NOMO-1 (cell line): ENCODE data around the gene DDX54.
"Not testable (repeated sequence)": the region's sequence is repeated elsewhere in the genome, so short reads cannot be mapped to it uniquely, and the experiment has no call there.

ENCODE experiments used
- DNase-seq, 2 experiments: peaks; one replicate each; lab custom pipeline; 2025; ENCODE audit not compliant: unreplicated experiment in 2 of 2; lab: John Stamatoyannopoulos, UW

Gene DDX54

DNA sequence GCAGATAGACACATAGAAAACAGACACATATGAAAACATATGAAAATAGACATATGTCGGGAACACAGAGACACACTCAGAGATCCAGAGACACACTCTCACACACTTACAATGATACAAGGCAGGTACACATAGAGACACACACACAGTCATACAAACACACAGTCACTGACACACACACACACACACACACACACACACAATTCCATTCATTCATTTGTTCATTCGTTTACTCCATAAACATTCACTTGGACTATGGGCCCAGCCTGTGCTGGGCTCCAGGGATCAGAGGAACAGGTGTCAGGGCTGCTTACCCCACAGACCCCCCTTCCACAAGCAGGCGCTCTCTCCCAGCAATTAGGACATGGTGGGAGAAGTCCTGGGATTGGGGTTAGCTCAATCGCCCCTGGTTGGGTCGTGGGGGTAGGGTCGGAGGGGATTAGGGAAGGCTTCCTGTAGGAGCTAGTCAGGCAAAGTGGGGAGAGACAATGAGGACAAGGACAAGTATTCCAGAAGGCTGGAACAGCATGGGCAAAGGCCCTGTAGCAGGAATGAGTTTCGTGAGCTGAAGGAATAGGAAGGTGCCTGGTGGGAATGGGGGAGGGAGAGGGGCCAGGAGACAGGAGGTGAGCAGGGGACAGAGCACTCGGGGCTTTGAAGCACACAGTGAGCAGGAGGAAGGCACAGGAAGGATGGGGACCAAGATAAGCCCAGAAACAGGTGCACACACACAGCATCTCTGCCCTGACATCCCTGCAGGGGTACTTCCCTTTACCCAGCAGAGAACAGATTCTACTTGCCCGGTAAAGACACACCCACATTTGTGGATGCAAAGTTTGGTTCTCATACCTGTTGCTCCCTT lies 56.2 kb downstream of the DDX54 start:
- no peak for DNase-seq

DNA sequence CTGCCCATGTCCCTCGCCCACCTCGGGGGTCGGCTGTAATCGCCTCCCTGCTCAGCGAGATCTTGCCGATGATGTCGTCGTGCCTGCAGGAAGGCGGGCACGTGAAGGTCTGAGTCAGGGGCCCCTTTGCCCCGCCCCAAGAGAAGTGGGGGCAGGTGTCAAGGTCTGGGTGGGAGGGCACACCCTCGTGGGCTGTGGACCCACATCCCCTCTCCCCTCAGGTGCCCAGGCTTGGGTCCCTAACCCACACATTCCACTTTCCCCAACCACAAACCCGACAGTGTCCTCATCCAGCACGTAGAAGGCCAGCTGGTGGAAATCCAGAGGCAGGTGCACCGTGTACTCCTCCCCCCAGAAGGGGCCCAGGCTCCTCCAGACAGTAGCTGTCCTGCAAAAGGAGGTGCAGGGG lies 57.5 kb downstream of the DDX54 start:
- no peak for DNase-seq

DNA sequence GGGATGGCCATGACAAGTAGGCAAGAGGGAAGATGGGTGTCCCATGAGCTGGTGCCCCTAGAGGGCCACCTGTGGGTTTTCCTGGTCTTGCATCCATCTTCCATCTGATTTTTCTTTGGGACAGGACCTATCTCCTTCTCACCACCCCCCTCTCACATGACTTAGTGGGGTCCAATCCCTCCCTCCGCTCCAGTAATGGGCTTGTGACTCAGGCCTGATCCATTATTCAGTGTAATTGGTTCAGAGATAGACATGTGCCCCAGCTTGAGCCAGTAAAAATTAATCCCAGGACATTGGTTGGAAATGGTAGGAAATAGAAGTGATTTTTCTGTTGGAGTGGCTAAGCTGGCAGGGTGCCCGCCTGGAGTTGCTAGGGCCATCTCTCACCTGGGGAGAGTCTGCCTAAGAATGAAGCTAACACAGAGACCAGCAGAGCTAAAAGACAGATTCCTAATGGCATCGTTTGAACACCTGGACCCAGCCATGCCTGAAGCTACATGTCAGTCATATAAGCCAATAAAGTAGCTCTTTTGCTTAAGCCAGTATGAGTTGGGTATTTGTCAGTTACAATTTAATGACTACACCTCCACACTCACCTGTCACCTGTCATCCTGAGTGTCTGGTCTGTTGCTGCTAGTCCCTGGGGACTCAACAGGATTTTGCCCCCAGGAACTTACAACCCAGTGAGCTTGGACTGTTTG lies 64.5 kb downstream of the DDX54 start:
- no peak for DNase-seq

DNA sequence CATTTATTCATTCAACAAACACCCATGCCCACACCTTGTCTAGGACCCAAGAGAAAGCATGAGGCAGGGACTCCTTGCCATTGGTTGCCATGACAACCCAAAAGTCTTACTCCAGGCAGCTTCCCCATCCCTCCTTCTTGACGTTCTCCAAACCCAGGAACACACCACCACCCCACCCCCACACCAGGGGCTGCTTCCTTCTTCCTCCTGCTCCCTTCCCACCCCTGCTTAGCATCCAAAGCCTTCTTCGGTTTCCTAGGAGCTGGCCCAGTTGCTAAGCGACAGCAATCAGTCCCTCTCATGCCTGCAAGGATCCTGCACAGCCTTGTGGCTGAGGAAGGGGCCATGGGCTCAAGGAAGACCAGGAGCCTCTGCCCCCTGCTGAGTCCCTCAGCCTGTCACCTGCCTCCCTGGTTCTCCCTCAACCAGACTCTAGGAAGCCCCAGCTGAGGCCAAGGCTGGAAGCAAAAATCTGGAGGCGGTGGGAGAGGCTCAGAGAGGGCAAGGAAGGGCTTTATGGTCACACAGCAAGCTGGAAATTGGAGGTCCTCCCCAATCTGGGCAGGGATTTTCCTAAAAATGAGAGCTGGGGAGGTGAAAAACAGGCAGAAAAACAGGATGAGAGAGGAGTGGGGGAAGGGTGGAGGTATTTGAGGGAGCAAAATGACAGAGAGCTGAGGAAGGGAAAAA lies 65.2 kb downstream of the DDX54 start:
- DNase-seq: no peak

DNA sequence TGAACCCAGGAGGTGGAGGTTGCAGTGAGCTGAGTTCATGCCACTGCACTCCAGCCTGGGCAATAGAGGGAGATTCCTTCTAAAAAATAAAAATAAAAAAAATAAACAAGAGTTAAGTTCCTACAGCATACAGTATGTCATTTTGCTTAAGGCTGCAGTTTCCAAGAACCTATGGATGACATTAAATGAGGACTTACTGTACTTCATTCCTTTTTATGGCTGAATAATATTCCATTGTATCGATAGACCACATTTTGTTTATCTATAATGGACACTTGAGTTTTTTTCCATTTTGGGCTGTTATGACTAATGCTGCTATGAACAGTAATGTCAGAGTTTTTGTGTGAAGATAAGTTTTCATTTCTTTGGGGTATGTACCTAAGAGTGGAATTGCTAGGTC lies 67.1 kb downstream of the DDX54 start:
- no peak for DNase-seq

DNA sequence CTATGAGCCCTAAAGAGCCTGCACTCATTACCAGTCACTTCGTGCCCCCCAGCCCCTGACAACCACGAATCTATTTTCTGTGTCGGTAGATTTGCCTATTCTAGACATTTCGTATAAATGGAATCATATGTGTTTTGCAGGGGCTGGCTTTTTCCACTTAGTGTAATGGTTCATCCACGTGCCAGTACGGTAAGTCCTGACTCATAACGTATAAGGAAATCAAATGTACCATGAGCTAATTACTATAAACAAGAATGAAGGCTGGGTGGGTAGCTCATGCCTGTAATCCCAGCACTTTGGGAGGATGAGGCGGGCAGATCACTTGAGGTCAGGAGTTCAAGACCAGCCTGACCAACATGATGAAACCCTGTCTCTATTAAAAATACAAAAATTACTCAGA lies 67.6 kb downstream of the DDX54 start:
- not testable (repeated sequence) for DNase-seq

DNA sequence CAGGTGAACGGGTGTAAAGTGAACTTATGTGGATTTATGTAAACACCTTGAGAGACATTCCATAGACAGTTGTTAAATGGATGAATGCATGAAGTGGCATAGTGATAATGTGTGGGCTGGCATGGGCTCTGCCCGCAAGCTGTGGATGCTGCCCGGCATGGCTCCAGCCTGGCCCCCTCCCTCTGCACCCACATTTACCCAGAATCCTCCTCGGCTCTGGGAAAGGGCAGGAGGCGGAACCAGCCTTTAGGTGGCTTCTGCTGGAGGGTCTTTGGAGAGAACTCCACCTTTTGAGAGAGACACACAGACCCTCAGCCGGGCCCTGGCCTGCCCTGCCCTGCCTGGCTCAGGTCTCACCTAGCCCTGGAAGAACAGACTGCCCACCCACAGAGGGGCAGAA lies 68.4 kb downstream of the DDX54 start:
- DNase-seq: no peak

DNA sequence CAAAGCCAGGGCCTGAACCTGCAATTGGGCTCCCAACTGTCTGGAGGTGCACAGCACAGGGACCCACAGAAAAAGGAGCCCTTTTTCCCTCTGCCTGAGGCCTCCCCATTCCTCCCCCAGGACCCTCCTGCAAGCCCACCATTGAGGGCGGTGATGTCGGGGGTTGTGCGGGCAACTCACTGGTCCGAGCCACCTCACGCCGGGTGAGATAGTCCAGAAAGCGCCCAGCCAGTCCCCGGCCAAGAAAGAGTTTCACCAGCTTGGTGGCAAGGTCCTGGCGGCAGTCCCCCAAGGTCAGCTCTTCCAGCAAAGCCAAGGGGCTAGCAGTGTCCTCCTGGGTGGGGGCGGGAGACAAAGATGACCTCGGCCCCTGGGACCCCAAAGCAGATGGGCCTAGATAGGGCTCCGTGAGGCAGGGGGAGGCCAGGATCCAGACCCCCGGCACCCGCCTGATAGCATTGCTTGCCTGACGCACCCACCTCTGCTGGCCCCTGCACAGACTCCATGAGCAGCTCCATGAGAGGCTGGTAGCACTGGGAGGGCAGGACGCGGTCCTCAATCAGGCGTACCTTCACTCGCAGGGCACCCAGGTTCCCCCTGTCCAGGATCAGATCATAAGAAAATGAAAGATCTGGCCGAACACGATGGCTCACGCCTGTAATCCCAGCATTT lies 69.7 kb downstream of the DDX54 start:
- no peak for DNase-seq

DNA sequence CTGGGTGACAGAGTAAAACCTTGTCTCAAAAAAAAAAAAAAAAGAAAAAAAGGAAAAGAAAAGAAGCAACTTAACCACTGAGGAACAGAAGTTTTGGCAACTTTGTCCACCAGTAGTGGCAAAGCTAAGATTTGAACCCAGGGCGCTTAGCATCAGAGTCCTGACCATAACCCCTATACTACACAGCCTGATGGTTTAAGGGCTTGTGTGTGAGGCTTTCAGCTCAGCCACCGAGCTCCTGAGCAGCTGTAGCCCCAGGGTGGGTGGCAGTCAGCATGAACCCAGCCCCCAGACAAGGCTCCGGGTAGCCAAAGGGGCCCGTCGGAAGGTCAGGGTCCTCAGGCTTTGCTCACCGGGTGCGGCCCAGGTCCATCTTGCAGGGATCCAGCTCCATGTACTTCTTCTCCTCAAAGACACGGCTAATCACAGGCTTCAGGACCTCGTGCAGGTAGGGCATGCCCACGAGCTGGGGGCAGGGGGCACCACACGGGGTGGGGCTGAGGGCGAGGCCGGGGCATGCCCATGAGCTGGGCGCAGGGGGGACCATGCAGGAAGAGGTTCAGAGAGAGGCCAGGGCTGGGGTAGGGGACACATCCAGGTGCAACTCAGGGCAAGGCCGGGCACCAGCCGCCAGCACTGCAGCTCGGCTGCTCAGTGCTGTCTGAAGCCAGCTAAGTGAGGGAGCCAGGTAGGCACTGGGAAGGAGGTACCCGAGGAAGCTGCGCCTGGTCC lies 70.7 kb downstream of the DDX54 start:
- no peak for DNase-seq

DNA sequence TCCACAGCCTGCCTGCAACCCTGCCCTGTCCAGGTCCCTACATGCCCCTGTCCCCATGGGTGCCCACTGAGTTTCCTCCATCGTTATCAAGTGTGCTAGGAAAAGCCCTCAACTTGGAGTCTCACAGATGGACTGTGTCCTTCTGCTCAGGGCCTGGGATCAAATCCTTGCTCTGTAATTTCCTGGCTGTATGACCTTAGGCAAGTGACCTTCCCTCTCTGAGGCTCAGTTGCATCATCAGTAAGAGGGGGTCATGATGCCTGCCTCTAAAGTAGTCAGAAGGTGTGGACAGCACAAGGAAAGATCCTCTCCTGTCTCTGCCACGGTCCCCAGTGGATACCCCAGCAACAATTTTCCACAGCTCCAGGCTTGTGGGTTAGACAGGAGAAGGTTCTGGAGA lies 71.9 kb downstream of the DDX54 start:
- DNase-seq: no peak

DNA sequence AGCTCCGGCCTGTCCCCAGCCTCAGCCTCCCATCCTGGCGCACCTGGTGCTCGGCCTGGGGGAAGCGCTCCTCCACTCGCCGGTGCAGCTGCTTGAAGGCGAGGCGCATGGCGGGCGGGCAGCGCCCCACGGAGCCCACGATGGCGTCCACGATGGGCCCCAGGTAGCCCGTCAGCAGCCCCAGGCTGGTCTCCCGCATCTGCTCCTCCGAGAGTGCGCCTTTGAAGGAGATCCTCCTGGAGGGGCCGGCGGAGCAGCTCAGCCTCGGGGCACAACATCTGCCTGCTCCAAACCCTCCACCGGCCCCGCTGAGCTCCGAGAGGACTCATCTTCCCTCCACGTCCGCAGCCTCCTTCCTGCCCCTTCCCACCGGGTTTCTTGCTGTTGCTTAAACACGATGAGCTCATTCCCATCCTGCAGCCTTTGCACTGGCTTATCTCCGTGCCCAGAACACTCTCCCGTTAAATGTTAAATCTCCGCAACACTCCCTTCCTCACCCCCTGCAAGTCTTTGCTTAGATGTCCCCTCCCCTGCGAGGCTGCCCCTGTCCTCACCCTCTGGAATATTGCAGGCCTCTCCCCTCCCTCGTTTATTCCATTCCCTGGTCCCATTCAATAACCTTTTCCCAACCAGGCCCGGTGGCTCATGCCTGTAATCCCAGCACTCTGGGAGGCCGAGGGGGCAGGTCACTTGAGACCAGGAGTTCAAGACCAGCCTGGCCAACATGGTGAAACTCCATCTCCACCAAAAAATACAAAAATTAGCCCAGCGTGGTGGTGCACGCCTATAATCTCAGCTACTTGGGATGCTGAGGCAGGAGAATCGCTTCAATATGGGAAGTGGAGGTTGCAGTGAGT lies 73.0 kb downstream of the DDX54 start:
- DNase-seq: no peak

DNA sequence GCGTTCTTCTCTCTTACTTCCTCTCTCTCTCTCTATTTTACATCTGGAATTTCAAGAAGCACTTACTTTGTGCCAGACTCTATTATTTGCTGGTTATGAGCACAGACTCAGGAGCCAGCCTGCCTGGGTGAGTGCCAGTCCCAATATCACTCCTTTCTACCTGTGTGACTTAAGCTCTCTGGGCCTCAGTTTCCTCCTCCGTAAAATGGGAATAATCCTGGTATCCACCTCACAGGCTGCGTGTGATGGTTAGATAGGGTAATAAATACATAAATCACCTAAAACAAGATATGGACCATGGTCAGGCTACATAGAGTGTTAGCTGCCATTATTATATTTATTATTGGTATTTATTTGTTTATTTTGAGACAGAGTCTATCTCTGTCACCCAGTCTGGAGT lies 74.0 kb downstream of the DDX54 start:
- no peak for DNase-seq

DNA sequence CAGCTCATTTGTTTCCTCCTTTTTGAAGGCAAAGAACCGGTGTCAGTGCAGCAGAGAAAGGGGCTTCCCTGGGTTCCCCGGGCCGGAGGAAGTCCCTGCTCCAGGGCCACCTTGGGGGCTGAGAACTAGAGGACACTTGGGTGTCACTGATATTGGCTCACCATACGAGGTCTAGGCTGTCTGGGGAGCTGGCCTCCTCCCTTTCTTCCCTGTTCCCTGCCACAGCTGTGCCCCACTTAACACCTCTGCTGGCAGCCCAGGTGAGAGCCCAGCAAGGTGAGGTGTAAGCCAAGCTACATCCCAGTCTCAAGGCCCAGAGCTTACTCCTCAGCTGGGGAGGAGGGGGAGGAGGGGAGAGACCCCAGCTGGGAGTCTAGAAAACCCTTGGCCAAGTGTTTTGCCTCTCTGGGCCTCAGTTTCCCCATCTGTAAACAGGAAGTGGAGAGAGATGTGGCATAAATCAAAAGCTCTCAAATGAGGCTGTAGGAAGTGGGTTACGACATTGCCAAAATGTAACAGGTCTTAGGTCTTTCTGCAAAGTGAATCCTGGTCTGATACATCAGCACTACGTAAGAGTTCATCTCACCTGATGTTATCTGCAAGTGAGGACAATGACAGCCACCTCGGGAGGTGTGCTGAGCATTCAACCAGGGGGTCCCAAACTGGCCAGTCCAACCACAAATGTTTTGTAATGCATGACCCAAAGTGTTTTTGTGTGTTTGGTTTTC lies 75.2 kb downstream of the DDX54 start:
- DNase-seq: no peak

DNA sequence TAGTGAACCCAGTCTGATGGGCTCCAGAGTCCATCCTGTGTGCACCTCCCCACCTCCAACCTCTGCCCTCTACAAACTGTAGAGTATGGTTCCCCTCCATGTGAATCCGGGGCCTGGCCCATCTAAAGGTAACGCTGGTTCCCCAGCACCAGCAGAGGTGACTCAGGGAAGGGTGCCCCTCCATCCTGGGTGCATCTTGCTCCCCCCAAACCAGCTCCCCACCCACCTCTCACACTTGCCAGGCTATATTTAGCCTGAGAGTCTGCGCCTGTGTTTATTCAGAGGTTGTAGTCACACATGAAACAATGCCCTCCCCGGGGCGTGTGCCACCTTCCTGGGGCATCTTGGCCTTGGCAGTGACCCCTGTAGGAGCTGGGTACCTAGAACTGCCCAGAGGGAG lies 75.9 kb downstream of the DDX54 start:
- no peak for DNase-seq

DNA sequence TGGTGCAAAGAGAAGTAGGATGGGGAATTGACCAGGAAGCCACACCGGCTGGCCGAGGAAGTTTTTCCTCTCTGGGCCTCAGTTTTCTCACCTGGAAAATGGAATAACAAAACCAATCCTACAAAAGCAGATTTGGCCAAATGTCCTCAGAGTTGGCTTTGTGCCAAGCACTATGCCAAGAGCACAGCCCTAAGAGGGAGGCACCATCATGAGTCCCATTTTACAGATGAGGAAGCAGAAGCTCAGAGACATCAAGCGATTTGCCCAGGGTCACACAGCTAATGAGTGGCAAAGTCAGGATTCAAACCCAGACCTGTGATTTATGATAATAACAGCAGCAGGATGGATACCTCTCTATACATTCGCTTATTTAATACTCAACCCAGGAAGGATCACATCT lies 77.0 kb downstream of the DDX54 start:
- DNase-seq: no peak
